HepG2 (cell line): Measurements from ENCODE around the gene SMURF2.

Experiments
- CREB1 ChIP-seq, 2 experiments: fragments of 450-650 bp in 1 of 2; IDR thresholded peaks; 2 replicates each; pipeline ENCODE4 v1.6.1; 2016 to 2017; ENCODE audit warnings: control low read depth in 1 of 2, mild to moderate bottlenecking in 1 of 2, missing compliant biosample characterization in 1 of 2, missing genetic modification characterization in 1 of 2
- ERF ChIP-seq: IDR thresholded peaks from 2 replicates; pipeline ENCODE4 v1.6.1; 2018; ENCODE audit warnings: missing biosample characterization, missing genetic modification reagents
- GATA4 ChIP-seq: sonication (generic); IDR thresholded peaks from 2 replicates; pipeline ENCODE4 v1.6.1; 2016; ENCODE audit warnings: antibody characterized with exemption, low read depth, borderline replicate concordance
- POLR2AphosphoS5 ChIP-seq: IDR thresholded peaks from 2 replicates; pipeline ENCODE4 v1.6.1; 2012; ENCODE audit warnings: low read depth, low read length
- YY1 ChIP-seq: IDR thresholded peaks from 2 replicates; pipeline ENCODE4 v1.6.1; 2011; ENCODE audit warnings: low read length, low read depth, moderate library complexity, mild to moderate bottlenecking; ENCODE audit not compliant: insufficient read depth, insufficient replicate concordance
- ZMYM2 ChIP-seq: sonication (generic); formaldehyde crosslinking; IDR thresholded peaks from 2 replicates; pipeline ENCODE4 v1.8.0; 2022; ENCODE audit warnings: mild to moderate bottlenecking, missing genetic modification reagents
- ZNF589 ChIP-seq: sonication (generic); formaldehyde crosslinking; conservative IDR thresholded peaks from 2 replicates; pipeline ENCODE4 v1.8.0; 2022; ENCODE audit warnings: mild to moderate bottlenecking, moderate library complexity, missing genetic modification reagents
- TF ChIP-seq, protein P1 (sequence below): sonication (generic); formaldehyde crosslinking; IDR thresholded peaks from 2 replicates; pipeline ENCODE4 v1.5.0; 2020; ENCODE audit warnings: mild to moderate bottlenecking, missing genetic modification reagents, moderate library complexity

DNA sequence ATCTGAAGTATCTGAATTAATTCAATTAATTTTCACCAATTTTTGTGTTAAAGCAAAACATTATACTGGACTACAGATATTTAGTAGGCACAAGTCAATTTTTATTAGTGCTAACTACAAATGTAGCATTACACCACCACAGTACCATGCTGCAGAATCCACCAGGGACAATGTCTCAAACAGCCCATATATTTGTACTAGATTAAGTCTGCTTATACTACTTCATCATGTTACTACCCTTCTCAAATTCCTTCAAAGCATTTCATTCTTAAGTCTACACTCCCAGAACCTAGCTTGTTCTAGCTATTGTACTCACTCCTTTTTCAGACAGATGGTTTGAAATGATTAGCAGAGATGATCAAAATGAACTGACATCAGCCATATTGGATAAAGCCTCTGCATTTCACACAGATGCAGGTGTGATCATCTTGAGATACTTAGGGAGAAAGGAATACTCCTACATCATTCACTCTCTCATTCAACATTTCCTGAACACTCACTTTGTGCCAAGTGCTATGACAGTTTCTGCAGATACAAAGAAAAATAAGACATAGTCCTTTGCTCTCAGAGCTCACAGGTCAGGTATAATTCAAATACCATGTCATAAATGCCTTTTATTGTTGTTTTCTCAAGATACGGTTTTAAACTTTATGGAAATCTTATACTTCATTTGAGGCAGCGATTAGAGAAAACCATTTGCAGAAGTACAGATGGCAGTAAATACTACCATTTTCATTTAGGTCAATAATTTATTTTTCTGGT is 47.7 kb downstream of the SMURF2 start:
- TF ChIP-seq CREB1 (IDR thresholded peaks at IDR 0.05), result no peak
- TF ChIP-seq CREB1 (CRISPR knock-in tag; IDR thresholded peaks at IDR 0.05), result no peak
- TF ChIP-seq ZMYM2 (CRISPR knock-in tag), result no peak
- TF ChIP-seq ERF (CRISPR knock-in tag), result no peak
- TF ChIP-seq, protein P1, sequence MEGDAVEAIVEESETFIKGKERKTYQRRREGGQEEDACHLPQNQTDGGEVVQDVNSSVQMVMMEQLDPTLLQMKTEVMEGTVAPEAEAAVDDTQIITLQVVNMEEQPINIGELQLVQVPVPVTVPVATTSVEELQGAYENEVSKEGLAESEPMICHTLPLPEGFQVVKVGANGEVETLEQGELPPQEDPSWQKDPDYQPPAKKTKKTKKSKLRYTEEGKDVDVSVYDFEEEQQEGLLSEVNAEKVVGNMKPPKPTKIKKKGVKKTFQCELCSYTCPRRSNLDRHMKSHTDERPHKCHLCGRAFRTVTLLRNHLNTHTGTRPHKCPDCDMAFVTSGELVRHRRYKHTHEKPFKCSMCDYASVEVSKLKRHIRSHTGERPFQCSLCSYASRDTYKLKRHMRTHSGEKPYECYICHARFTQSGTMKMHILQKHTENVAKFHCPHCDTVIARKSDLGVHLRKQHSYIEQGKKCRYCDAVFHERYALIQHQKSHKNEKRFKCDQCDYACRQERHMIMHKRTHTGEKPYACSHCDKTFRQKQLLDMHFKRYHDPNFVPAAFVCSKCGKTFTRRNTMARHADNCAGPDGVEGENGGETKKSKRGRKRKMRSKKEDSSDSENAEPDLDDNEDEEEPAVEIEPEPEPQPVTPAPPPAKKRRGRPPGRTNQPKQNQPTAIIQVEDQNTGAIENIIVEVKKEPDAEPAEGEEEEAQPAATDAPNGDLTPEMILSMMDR (CRISPR knock-in tag), result no peak
- TF ChIP-seq GATA4, result no peak
- TF ChIP-seq ZNF589 (CRISPR knock-in tag), result no peak
- no peak for TF ChIP-seq YY1
- TF ChIP-seq POLR2AphosphoS5, result no peak
